Choroid plexus epithelial cell (primary cell): ENCODE results near the gene GCHFR.

Source experiments
- DNase-seq: peaks from one replicate; pipeline ENCODE4 v3.0.0-alpha.2; 2010; ENCODE audit warnings: low read depth
- H3K4me3 ChIP-seq: 2 replicates; pipeline ENCODE4 v1.5.1; 2011; ENCODE audit warnings: low read depth, mild to moderate bottlenecking, control low read depth, low read length, moderate library complexity
- CTCF ChIP-seq: conservative IDR thresholded peaks from 2 replicates; pipeline ENCODE4 v1.5.1; 2011; ENCODE audit warnings: low read depth, mild to moderate bottlenecking, control low read depth, inconsistent platforms, low read length, moderate library complexity

GCHFR gene

GRCh38 chr15:40770147-40770721, 6.4 kb downstream of the GCHFR start:
- TF ChIP-seq CTCF, result no peak
- DNase-seq, result peak; percentile 20
- H3K4me3 ChIP-seq, result no peak overlapping the region

GRCh38 chr15:40771242-40771641, 7.4 kb downstream of the GCHFR start:
- DNase-seq, result no peak
- no peak overlapping the region for H3K4me3 ChIP-seq
- TF ChIP-seq CTCF, result no peak

- DNase-seq, result no peak
- no peak overlapping the region for H3K4me3 ChIP-seq
- TF ChIP-seq CTCF, result no peak
Measured at GRCh38 chr15:40772014-40772413, 8.1 kb downstream of the GCHFR start.

- no peak for TF ChIP-seq CTCF
- no peak for DNase-seq
- H3K4me3 ChIP-seq, result no peak overlapping the region
Measured at GRCh38 chr15:40773496-40773895, 9.6 kb downstream of the GCHFR start.

GRCh38 chr15:40773902-40774301, 10.0 kb downstream of the GCHFR start:
- no peak for DNase-seq
- TF ChIP-seq CTCF, result no peak
- no peak overlapping the region for H3K4me3 ChIP-seq

- H3K4me3 ChIP-seq, result no peak overlapping the region
- no peak for DNase-seq
- no peak for TF ChIP-seq CTCF
Measured at GRCh38 chr15:40775007-40775406, 11.1 kb downstream of the GCHFR start.

- TF ChIP-seq CTCF, result no peak
- no peak for DNase-seq
- no peak overlapping the region for H3K4me3 ChIP-seq
Measured at GRCh38 chr15:40775740-40776536, 12.1 kb downstream of the GCHFR start.
